HFF-Myc (cell line): ENCODE results near the gene PTPRM.

Source experiments
- DNase-seq: peaks from one replicate; pipeline ENCODE4 v3.0.0-alpha.2; 2011; ENCODE audit warnings: low read depth; ENCODE audit errors: extremely low read depth
- H3K4me3 ChIP-seq: replicated peaks from 2 replicates; pipeline ENCODE4 v1.5.1; 2011; ENCODE audit warnings: low read depth, mild to moderate bottlenecking, control low read depth, low read length
- CTCF ChIP-seq: IDR thresholded peaks from 2 replicates; pipeline ENCODE4 v1.5.1; 2012; ENCODE audit warnings: mild to moderate bottlenecking, low read depth, low read length, control low read depth; ENCODE audit errors: missing control alignments

Gene PTPRM

GRCh38 chr18:7726522-7726921 is 159.4 kb downstream of the PTPRM start:
- TF ChIP-seq CTCF: no peak
- H3K4me3 ChIP-seq: no peak overlapping the region
- no peak for DNase-seq

- no peak for TF ChIP-seq CTCF
- no peak overlapping the region for H3K4me3 ChIP-seq
- DNase-seq: no peak
Measured at GRCh38 chr18:7727361-7728076, 160.4 kb downstream of the PTPRM start.

DNA sequence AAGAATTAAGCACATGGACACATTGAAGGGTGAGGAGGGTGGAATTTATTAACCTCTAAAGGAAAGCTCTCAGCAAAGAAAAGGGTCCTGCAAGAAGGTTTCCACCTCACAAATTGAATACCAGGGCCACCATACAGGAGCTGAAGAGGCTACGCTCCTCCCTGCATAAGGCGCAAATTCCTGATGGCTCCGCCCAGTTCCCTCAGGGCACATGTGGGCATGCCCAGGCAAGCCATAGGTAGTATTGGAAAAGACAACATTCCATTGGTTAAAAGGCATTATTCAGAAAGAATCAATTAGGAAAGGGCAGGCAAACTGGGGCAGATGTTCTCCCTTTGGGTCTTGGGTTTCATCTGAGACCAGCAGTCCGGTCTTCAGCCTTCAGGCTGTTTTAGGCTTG is 161.2 kb downstream of the PTPRM start:
- H3K4me3 ChIP-seq: no peak overlapping the region
- peak; percentile 20 for DNase-seq
- no peak for TF ChIP-seq CTCF

GRCh38 chr18:7729868-7730267 is 162.8 kb downstream of the PTPRM start:
- no peak for TF ChIP-seq CTCF
- DNase-seq: no peak
- no peak overlapping the region for H3K4me3 ChIP-seq

DNA sequence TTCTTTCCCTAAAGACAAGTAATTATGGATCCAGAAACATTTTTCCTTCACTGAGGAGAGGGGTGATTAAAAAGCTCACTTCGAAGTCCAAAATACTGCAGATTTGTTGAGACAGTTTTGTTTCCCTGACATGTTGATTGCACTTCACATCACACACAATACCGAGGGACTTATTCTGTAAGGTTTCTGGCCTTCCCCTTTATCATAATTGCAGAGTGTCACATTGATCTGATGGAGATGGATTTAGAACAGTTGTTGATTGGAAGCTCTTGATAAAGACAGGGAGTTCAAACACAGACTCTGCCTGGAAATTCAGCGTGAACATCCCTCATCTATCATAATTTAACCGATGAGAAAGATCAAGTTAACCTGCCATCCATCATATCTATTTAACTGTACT is 163.6 kb downstream of the PTPRM start:
- DNase-seq: no peak
- no peak overlapping the region for H3K4me3 ChIP-seq
- TF ChIP-seq CTCF: no peak

DNA sequence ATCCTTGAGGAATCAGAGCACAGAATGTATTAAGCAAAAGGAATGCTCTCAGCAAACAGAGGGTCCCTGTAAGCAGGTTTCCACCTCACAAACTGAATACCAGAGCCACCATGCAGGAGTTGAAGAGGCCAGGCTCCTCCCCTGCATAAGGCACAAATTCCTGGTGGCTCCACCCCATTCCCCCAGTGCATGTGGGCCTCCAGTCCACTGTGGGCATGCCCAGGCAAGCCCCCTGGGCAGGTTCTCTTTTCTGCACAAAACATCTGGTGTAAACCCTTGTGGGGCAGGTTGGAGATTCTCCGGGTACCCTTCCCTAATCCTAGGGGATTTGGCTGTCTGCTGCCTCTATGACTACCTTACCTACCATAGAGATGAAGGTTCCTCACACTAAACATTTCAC is 166.5 kb downstream of the PTPRM start:
- TF ChIP-seq CTCF: no peak
- DNase-seq: peak; percentile 44

DNA sequence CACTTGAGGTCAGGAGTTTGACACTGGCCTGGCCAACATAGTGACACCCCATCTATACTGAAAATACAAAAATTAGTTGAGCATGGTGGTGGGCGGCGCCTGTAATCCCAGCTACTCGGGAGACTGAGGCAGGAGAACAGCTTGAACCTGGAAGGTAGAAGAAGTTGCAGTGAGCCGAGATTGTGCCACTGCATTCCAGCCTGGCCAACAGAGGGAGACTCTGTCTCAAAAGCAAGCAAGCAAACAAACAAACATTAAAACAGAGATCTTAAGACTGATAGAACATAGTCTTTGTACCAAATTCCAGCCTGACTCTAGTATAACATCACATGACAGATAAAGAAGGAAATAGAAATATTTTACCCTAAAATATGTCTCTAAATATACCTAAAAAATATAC is 168.1 kb downstream of the PTPRM start:
- TF ChIP-seq CTCF: peak; percentile 55
- DNase-seq: no peak
- H3K4me3 ChIP-seq: no peak overlapping the region

More for the DNA sequence above, 166.5 kb downstream of the PTPRM start:
- no peak overlapping the region for H3K4me3 ChIP-seq
